HCT116 (cell line): Measurements from ENCODE around the gene SLC2A13. TPM values are rescaled to one million over a fixed set of nuclear protein-coding genes. Genes with fewer than 3 reads are reported as not detected.

Experiments used
- ATAC-seq: fragments of 200-7000 bp; cut with Tn5 transposase; 2 replicates; pipeline ENCODE4 v1.9.1; 2020; ENCODE audit warnings: mild to moderate bottlenecking, moderate library complexity
- BruUV-seq: library from RNA; stranded (reverse); fragments of 400-500 nt; replicated peaks from 2 replicates; lab custom pipeline; 2021; lab: Mats Ljungman, UMichigan
- CTCF ChIA-PET: fragments of 300-600 bp; sonication (Branson Sonifier 250); formaldehyde crosslinking; loops from one replicate; lab custom pipeline; 2021; ENCODE audit warnings: antibody characterized with exemption; lab: Charles Lee
- POLR2A ChIA-PET: fragments of 300-600, 350-600 bp; sonication (Branson Sonifier 250); formaldehyde crosslinking; loops from one replicate; lab custom pipeline; 2021; ENCODE audit warnings: antibody characterized with exemption; lab: Charles Lee
- RAD21 ChIA-PET, 2 experiments: fragments of 300-600 bp; sonication (Branson Sonifier 250); formaldehyde crosslinking; loops; one replicate each; lab custom pipeline; 2023; ENCODE audit warnings: low total read pairs in 2 of 2; ENCODE audit not compliant: uncharacterized antibody in 2 of 2, unreplicated experiment in 2 of 2, low non-redundant PET in 1 of 2; lab: Charles Lee
- DNase-seq: peaks from one replicate; pipeline ENCODE4 v3.0.0-alpha.2; 2010; ENCODE audit warnings: low read depth, low spot score
- H2AFZ ChIP-seq: fragments of 200-600 bp; shearing (Covaris generic), sonication (generic); 2 replicates; pipeline ENCODE4 v1.6.1; 2017; ENCODE audit warnings: low read depth, mixed run types, mixed read lengths, antibody characterized with exemption, low read length; ENCODE audit not compliant: poor library complexity, severe bottlenecking
- H3K27ac ChIP-seq: 2 replicates; pipeline ENCODE4 v1.5.1; 2012; ENCODE audit warnings: low read depth, low read length
- H3K27me3 ChIP-seq: fragments of 200-600 bp; sonication (generic); 2 replicates; pipeline ENCODE4 v1.6.1; 2016; ENCODE audit warnings: mixed run types, low read length, mixed read lengths; ENCODE audit not compliant: insufficient read depth
- H3K36me3 ChIP-seq, 2 experiments: fragments of 200-500 bp in 1 of 2; fragments of 200-600 bp in 1 of 2; sonication (Bioruptor generic) in 1 of 2; sonication (generic) in 1 of 2; 2 replicates each; pipeline versions ENCODE4 v1.5.1 to v1.6.1; 2014 to 2016; ENCODE audit warnings: low read length in 2 of 2, inconsistent platforms in 1 of 2, mixed read lengths in 1 of 2, mixed run types in 1 of 2; ENCODE audit not compliant: insufficient read depth in 2 of 2, control insufficient read depth in 1 of 2
- H3K4me1 ChIP-seq, 2 experiments: fragments of 200-600 bp in 1 of 2; sonication (generic) in 1 of 2; 2 replicates each; pipeline versions ENCODE4 v1.5.1 to v1.6.1; 2012 to 2017; ENCODE audit warnings: low read length in 2 of 2, inconsistent platforms in 1 of 2, mild to moderate bottlenecking in 1 of 2, mixed read lengths in 1 of 2, mixed run types in 1 of 2, moderate library complexity in 1 of 2; ENCODE audit not compliant: insufficient read depth in 2 of 2, control insufficient read depth in 1 of 2
- H3K4me2 ChIP-seq: fragments of 200-600 bp; sonication (generic); 2 replicates; pipeline ENCODE4 v1.6.1; 2017; ENCODE audit warnings: mixed run types, low read length, mixed read lengths
- H3K4me3 ChIP-seq, 2 experiments: fragments of 200-600 bp in 1 of 2; sonication (generic) in 1 of 2; replicated peaks in 1 of 2; 2 replicates each; pipeline ENCODE4 v1.5.1; 2011 to 2016; ENCODE audit warnings: low read length in 2 of 2, control low read depth in 1 of 2, low read depth in 1 of 2, mild to moderate bottlenecking in 1 of 2, mixed read lengths in 1 of 2, mixed run types in 1 of 2
- H3K79me2 ChIP-seq: fragments of 200-600 bp; sonication (generic); 2 replicates; pipeline ENCODE4 v1.6.1; 2017; ENCODE audit warnings: mild to moderate bottlenecking, mixed run types, low read length, moderate library complexity, mixed read lengths; ENCODE audit not compliant: insufficient read depth
- H3K9ac ChIP-seq: fragments of 200-600 bp; sonication (generic); 2 replicates; pipeline ENCODE4 v1.6.1; 2016; ENCODE audit warnings: low read length, mixed read lengths
- H3K9me2 ChIP-seq: fragments of 200-600 bp; sonication (generic), shearing (Covaris generic); 2 replicates; pipeline ENCODE4 v1.6.1; 2017; ENCODE audit warnings: mixed run types, mild to moderate bottlenecking, moderate library complexity; ENCODE audit not compliant: insufficient read depth
- H3K9me3 ChIP-seq, 2 experiments: fragments of 200-500 bp in 1 of 2; fragments of 200-600 bp in 1 of 2; sonication (Bioruptor generic) in 1 of 2; sonication (generic) in 1 of 2; 2 replicates each; pipeline ENCODE4 v1.6.1; 2014 to 2017; ENCODE audit warnings: low read length in 2 of 2, mixed read lengths in 2 of 2, inconsistent platforms in 1 of 2, low read depth in 1 of 2, mild to moderate bottlenecking in 1 of 2, mixed run types in 1 of 2, moderate library complexity in 1 of 2; ENCODE audit not compliant: control insufficient read depth in 1 of 2, insufficient read depth in 1 of 2
- H4K20me1 ChIP-seq: fragments of 200-600 bp; sonication (generic), shearing (Covaris generic); 2 replicates; pipeline ENCODE4 v1.6.1; 2017; ENCODE audit warnings: mixed run types, mild to moderate bottlenecking, moderate library complexity; ENCODE audit not compliant: insufficient read depth
- CTCF ChIP-seq, 3 experiments: fragments of 200-600 bp in 1 of 3; sonication (generic) in 1 of 3; IDR thresholded peaks in 2 of 3; conservative IDR thresholded peaks in 1 of 3; 2 replicates each; pipeline ENCODE4 v1.5.1; 2012 to 2017; ENCODE audit warnings: low read depth in 2 of 3, low read length in 2 of 3, antibody characterized with exemption in 1 of 3, borderline replicate concordance in 1 of 3, control low read depth in 1 of 3, mild to moderate bottlenecking in 1 of 3, mixed read lengths in 1 of 3, mixed run types in 1 of 3, moderate library complexity in 1 of 3; ENCODE audit not compliant: insufficient read depth in 1 of 3
- RAD21 ChIP-seq: IDR thresholded peaks from 2 replicates; pipeline ENCODE4 v1.6.1; 2012; ENCODE audit warnings: low read depth, mild to moderate bottlenecking
- YY1 ChIP-seq: IDR thresholded peaks from 2 replicates; pipeline ENCODE4 v1.6.1; 2011; ENCODE audit warnings: low read length, low read depth, moderate library complexity, mild to moderate bottlenecking; ENCODE audit not compliant: insufficient replicate concordance; ENCODE audit errors: extremely low read depth
- ZBTB33 ChIP-seq: IDR thresholded peaks from 2 replicates; pipeline ENCODE4 v1.6.1; 2011; ENCODE audit warnings: mild to moderate bottlenecking, low read length, moderate library complexity; ENCODE audit not compliant: insufficient replicate concordance; ENCODE audit errors: extremely low read depth
- intact Hi-C: fragments of 100-400 bp; cut with micrococcal nuclease; formaldehyde crosslinking; loops from 2 replicates; pipeline ENCODE4 v1.10.0; 2022
- total RNA-seq: library from RNA; stranded (reverse); gene quantifications from one replicate; pipeline ENCODE4 v1.2.1, GENCODE V29; 2021; ENCODE audit not compliant: unreplicated experiment

SLC2A13 gene
- total RNA-seq, 1 experiment from 2014 or later, result 6.8 TPM

GRCh38 chr12:40010899-40011774 is 94.7 kb downstream of the SLC2A13 start:
- Histone ChIP-seq H3K9me2 (no peaks in the 10 kb centered on the region), H3K4me2 (0 out of 2 replicates have a peak overlapping the region, but pooled peaks have one; percentile 5), H3K36me3 (no peaks in the 10 kb centered on the region), H3K27ac (no peak overlapping the region), H3K4me3 (no peak overlapping the region), H3K79me2 (no peaks in the 10 kb centered on the region), H3K9me3 (no peaks in the 10 kb centered on the region), H3K9ac (no peak overlapping the region), H2AFZ (no peak overlapping the region), H3K27me3 (no peaks in the 10 kb centered on the region), H4K20me1 (no peaks in the 10 kb centered on the region), H3K4me1 (peaks cover 0 to 6% of the 10 kb centered on the region in 2 experiments; a peak in 1 of 4 replicates)
- POLR2A ChIA-PET, result no interaction called here
- BruUV-seq, result no TSS peak
- peak; percentile 9 for TF ChIP-seq YY1
- no peak for TF ChIP-seq ZBTB33
- TF ChIP-seq CTCF (IDR thresholded peaks at IDR 0.05 in 2 of 3, conservative IDR thresholded peaks at IDR 0.05 in 1 of 3; ENCODE audit: borderline replicate concordance in 1 of 3, insufficient read depth in 1 of 3, low read depth in 2 of 3, low read length in 2 of 3), result peak; percentile 84 to 90 (median 88)
- peak; percentile 57 for TF ChIP-seq RAD21
- intact Hi-C loops, result loop anchor here (1.0 to 2.0 kb wide), 2 partner anchors 96 to 302 kb away; no protein-coding TSS in a partner anchor
- DNase-seq (peak; percentile 41), ATAC-seq (peak; percentile 83)
- RAD21 ChIA-PET, result interaction anchor here in 1 of 2 experiments (1.0 to 1.1 kb wide), 2 partner anchors 94 to 300 kb away, joined by 3 to 4 read pairs; partner anchors contain the start of gene SLC2A13
- CTCF ChIA-PET, result interaction anchor here (0.6 to 3.0 kb wide), 22 partner anchors 9 to 567 kb away, joined by 3 to 22 read pairs (median 4); partner anchors contain the start of gene SLC2A13
